ENCODE data around the gene BARHL2. TPM values are rescaled to one million over a fixed set of nuclear protein-coding genes. Genes with fewer than 3 reads are reported as not detected.

The BARHL2 gene
- polyA plus RNA-seq, 2 donors, result not detected

DNA sequence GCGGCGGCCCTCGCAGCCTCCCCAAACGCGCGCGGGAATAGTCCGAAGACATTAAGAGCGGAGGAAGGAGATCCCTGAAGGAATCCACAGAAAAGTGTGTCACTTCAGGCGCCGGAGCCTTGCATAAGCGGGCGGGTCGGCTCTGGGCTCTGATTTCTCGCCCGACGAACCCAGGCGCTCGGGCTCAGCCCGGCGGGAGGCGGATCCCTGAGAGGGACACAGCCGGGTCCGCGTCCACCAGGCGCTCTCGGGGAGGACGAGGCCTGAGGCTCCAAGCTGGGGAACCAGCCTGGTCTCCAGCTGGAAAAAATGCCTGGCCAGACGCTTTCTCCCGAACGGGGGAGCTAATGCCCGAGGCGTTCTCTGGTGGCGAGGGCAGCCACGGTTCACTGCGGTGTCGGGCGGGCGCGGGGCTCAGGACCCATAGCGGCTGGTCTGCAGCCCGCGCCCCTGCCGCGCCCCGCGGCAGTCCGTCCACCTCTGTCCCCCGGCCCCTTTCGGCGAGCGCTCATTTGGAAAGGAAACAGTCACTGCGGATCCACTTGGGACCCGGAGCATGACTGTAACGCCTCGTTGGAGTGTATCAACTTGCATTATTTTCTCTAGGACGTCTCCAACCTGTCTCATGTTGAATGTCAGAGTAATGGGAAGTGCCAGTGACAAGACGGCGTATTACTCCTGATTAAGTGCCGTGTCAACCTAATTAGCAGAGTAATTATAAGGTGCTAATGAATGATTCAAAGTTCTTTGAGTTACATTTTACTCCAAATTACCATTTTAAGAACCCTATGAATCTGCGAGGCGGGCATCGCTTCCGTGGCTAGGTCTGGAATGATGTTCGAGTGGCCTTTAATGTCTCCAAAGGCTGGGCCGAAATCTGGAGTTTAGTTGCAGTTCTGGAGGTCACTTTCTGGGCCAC, 1.6 kb upstream of the BARHL2 start:
- H3K27me3 ChIP-seq (ENCODE audit: control insufficient read depth in 1 of 2, insufficient read depth in 2 of 2, low read length in 2 of 2), result peaks cover 18 to 68% of the 10 kb centered on the region in 2 donors
- H3K4me1 ChIP-seq (ENCODE audit: control insufficient read depth in 2 of 2, insufficient read depth in 2 of 2, low read length in 1 of 2), result peaks cover 0 to 10% of the 10 kb centered on the region in 2 donors
- H3K36me3 ChIP-seq (ENCODE audit: control insufficient read depth in 2 of 2, insufficient read depth in 2 of 2, low read length in 1 of 2), result no peaks in the 10 kb centered on the region
- no peak overlapping the region for H3K27ac ChIP-seq (ENCODE audit: low read depth in 2 of 2, low read length in 1 of 2)
- peak overlapping the region in 1 of 2 donors; percentile 41 for H3K4me3 ChIP-seq (ENCODE audit: low read depth in 1 of 2, low read length in 2 of 2)
- H3K9me3 ChIP-seq (ENCODE audit: control insufficient read depth in 2 of 2, insufficient read depth in 1 of 2, low read depth in 1 of 2, low read length in 1 of 2), result peaks cover 8 to 34% of the 10 kb centered on the region in 2 donors
- 3 to 5% methylated on average over 66 of the region's 66 CpGs for WGBS, 2 donors

- H3K9me3 ChIP-seq (ENCODE audit: control insufficient read depth in 2 of 2, insufficient read depth in 1 of 2, low read depth in 1 of 2, low read length in 1 of 2), result peaks cover 8 to 32% of the 10 kb centered on the region in 2 donors
- no peaks in the 10 kb centered on the region for H3K36me3 ChIP-seq (ENCODE audit: control insufficient read depth in 2 of 2, insufficient read depth in 2 of 2, low read length in 1 of 2)
- no peak overlapping the region for H3K27ac ChIP-seq (ENCODE audit: low read depth in 2 of 2, low read length in 1 of 2)
- peaks cover 0 to 6% of the 10 kb centered on the region in 2 donors for H3K4me1 ChIP-seq (ENCODE audit: control insufficient read depth in 2 of 2, insufficient read depth in 2 of 2, low read length in 1 of 2)
- peaks cover 19 to 61% of the 10 kb centered on the region in 2 donors for H3K27me3 ChIP-seq (ENCODE audit: control insufficient read depth in 1 of 2, insufficient read depth in 2 of 2, low read length in 2 of 2)
- peak overlapping the region; percentile 38 to 41 for H3K4me3 ChIP-seq (ENCODE audit: low read depth in 1 of 2, low read length in 2 of 2)
- 8 to 9% methylated on average over 87 to 94 of the region's 94 CpGs for WGBS, 2 donors
These were observed 736 bp upstream of the BARHL2 start for GRCh38 chr1:90717665-90718410.

- Histone ChIP-seq H3K27ac (ENCODE audit: low read depth in 2 of 2, low read length in 1 of 2) (no peak overlapping the region), H3K4me3 (ENCODE audit: low read depth in 1 of 2, low read length in 2 of 2) (peak overlapping the region in 1 of 2 donors; percentile 41), H3K9me3 (ENCODE audit: control insufficient read depth in 2 of 2, insufficient read depth in 1 of 2, low read depth in 1 of 2, low read length in 1 of 2) (peaks cover 8 to 32% of the 10 kb centered on the region in 2 donors), H3K4me1 (ENCODE audit: control insufficient read depth in 2 of 2, insufficient read depth in 2 of 2, low read length in 1 of 2) (peaks cover 0 to 6% of the 10 kb centered on the region in 2 donors), H3K27me3 (ENCODE audit: control insufficient read depth in 1 of 2, insufficient read depth in 2 of 2, low read length in 2 of 2) (peaks cover 18 to 61% of the 10 kb centered on the region in 2 donors), H3K36me3 (ENCODE audit: control insufficient read depth in 2 of 2, insufficient read depth in 2 of 2, low read length in 1 of 2) (no peaks in the 10 kb centered on the region)
- 13 to 24% methylated on average over 32 to 37 of the region's 37 CpGs for WGBS, 2 donors
These were observed 208 bp upstream of the BARHL2 start for GRCh38 chr1:90717356-90717664.

- peaks cover 16 to 64% of the 10 kb centered on the region in 2 donors for H3K27me3 ChIP-seq (ENCODE audit: control insufficient read depth in 1 of 2, insufficient read depth in 2 of 2, low read length in 2 of 2)
- H3K9me3 ChIP-seq (ENCODE audit: control insufficient read depth in 2 of 2, insufficient read depth in 1 of 2, low read depth in 1 of 2, low read length in 1 of 2), result peaks cover 8 to 32% of the 10 kb centered on the region in 2 donors
- H3K27ac ChIP-seq (ENCODE audit: low read depth in 2 of 2, low read length in 1 of 2), result no peak overlapping the region
- WGBS, 2 donors, result 7 to 8% methylated on average over 15 of the region's 15 CpGs
- H3K36me3 ChIP-seq (ENCODE audit: control insufficient read depth in 2 of 2, insufficient read depth in 2 of 2, low read length in 1 of 2), result no peaks in the 10 kb centered on the region
- H3K4me3 ChIP-seq (ENCODE audit: low read depth in 1 of 2, low read length in 2 of 2), result no peak overlapping the region
- peaks cover 0 to 6% of the 10 kb centered on the region in 2 donors for H3K4me1 ChIP-seq (ENCODE audit: control insufficient read depth in 2 of 2, insufficient read depth in 2 of 2, low read length in 1 of 2)
These were observed 905 bp downstream of the BARHL2 start for GRCh38 chr1:90716243-90716551.

DNA sequence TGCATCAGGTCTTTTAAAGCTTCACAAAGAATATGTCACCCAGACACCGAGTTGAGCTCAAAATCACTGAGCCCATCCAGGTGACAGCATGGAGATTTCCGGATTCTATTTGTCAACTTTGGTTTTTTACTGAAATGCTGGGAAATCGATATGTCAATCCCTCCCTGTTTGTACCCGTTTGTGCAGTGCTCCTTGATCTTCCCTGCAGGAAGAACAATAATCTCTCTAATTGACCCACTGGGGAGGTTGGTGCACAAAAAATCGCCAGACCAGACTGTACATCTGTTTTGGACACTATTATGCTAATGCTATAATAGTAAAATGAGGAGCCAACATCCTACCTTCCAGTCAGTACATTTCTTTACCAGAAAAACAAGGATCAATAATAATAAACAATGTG, 1.8 kb downstream of the BARHL2 start:
- Histone ChIP-seq H3K27ac (ENCODE audit: low read depth in 2 of 2, low read length in 1 of 2) (no peak overlapping the region), H3K36me3 (ENCODE audit: control insufficient read depth in 2 of 2, insufficient read depth in 2 of 2, low read length in 1 of 2) (no peaks in the 10 kb centered on the region), H3K27me3 (ENCODE audit: control insufficient read depth in 1 of 2, insufficient read depth in 2 of 2, low read length in 2 of 2) (peaks cover 13 to 72% of the 10 kb centered on the region in 2 donors), H3K4me3 (ENCODE audit: low read depth in 1 of 2, low read length in 2 of 2) (no peak overlapping the region), H3K4me1 (ENCODE audit: control insufficient read depth in 2 of 2, insufficient read depth in 2 of 2, low read length in 1 of 2) (peaks cover 0 to 6% of the 10 kb centered on the region in 2 donors), H3K9me3 (ENCODE audit: control insufficient read depth in 2 of 2, insufficient read depth in 1 of 2, low read depth in 1 of 2, low read length in 1 of 2) (peaks cover 8 to 32% of the 10 kb centered on the region in 2 donors)
- WGBS, 2 donors, result 4 to 6% methylated on average over 5 of the region's 5 CpGs

GRCh38 chr1:90714521-90714951, 2.6 kb downstream of the BARHL2 start:
- H3K36me3 ChIP-seq (ENCODE audit: control insufficient read depth in 2 of 2, insufficient read depth in 2 of 2, low read length in 1 of 2), result no peaks in the 10 kb centered on the region
- 4 to 8% methylated on average over 14 of the region's 14 CpGs for WGBS, 2 donors
- H3K27ac ChIP-seq (ENCODE audit: low read depth in 2 of 2, low read length in 1 of 2), result no peak overlapping the region
- H3K4me3 ChIP-seq (ENCODE audit: low read depth in 1 of 2, low read length in 2 of 2), result no peak overlapping the region
- H3K27me3 ChIP-seq (ENCODE audit: control insufficient read depth in 1 of 2, insufficient read depth in 2 of 2, low read length in 2 of 2), result peaks cover 13 to 65% of the 10 kb centered on the region in 2 donors
- peaks cover 3 to 26% of the 10 kb centered on the region in 2 donors for H3K9me3 ChIP-seq (ENCODE audit: control insufficient read depth in 2 of 2, insufficient read depth in 1 of 2, low read depth in 1 of 2, low read length in 1 of 2)
- peaks cover 0 to 6% of the 10 kb centered on the region in 2 donors for H3K4me1 ChIP-seq (ENCODE audit: control insufficient read depth in 2 of 2, insufficient read depth in 2 of 2, low read length in 1 of 2)

- Histone ChIP-seq H3K9me3 (ENCODE audit: control insufficient read depth in 2 of 2, insufficient read depth in 1 of 2, low read depth in 1 of 2, low read length in 1 of 2) (peaks cover 3 to 22% of the 10 kb centered on the region in 2 donors), H3K4me3 (ENCODE audit: low read depth in 1 of 2, low read length in 2 of 2) (no peak overlapping the region), H3K4me1 (ENCODE audit: control insufficient read depth in 2 of 2, insufficient read depth in 2 of 2, low read length in 1 of 2) (peaks cover 0 to 5% of the 10 kb centered on the region in 2 donors), H3K27me3 (ENCODE audit: control insufficient read depth in 1 of 2, insufficient read depth in 2 of 2, low read length in 2 of 2) (peaks cover 13 to 61% of the 10 kb centered on the region in 2 donors), H3K36me3 (ENCODE audit: control insufficient read depth in 2 of 2, insufficient read depth in 2 of 2, low read length in 1 of 2) (no peaks in the 10 kb centered on the region), H3K27ac (ENCODE audit: low read depth in 2 of 2, low read length in 1 of 2) (no peak overlapping the region)
- 5% methylated on average over 15 of the region's 15 CpGs for WGBS, 2 donors
These were observed 3.2 kb downstream of the BARHL2 start for GRCh38 chr1:90713741-90714509.

DNA sequence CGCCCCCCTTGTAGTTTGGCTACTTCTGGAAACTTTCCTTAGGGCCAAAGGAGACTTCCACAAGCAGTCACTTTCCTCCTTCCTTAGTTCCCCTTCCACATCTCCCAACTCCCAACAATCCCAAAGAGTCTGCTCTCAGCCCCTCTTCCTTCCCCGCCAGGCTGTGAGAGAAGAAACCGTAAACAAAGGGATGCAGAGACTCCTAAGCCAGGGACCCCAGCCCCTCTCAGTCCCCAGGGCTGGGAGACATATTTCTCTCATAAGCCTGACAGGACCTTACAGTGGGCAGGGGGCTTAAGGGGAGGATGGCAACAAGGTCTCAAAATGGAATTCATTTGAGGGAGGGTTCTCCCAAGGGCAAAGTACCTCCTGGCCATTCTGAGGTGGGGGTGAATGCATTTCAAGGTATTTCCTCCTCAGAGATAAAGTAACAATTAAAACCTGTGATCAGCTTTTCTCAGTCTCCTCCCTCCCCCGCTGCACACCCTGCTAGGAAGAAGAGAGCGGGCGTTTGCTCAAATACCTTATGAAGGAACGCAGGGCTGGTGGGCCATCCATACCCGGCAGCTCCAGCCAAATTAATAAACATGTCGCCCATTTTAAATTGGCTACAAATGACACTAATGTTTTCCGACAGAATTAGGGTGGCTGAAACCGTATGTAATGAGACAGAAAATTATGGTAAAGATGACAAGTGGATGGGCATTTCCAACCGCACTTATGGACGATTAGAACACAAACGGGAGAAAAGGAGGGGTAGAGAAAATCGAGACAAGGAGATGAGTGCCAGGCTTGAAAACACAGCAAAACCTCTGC, 4.0 kb downstream of the BARHL2 start:
- H3K27ac ChIP-seq (ENCODE audit: low read depth in 2 of 2, low read length in 1 of 2), result no peak overlapping the region
- no peaks in the 10 kb centered on the region for H3K36me3 ChIP-seq (ENCODE audit: control insufficient read depth in 2 of 2, insufficient read depth in 2 of 2, low read length in 1 of 2)
- H3K9me3 ChIP-seq (ENCODE audit: control insufficient read depth in 2 of 2, insufficient read depth in 1 of 2, low read depth in 1 of 2, low read length in 1 of 2), result peaks cover 3 to 18% of the 10 kb centered on the region in 2 donors
- H3K4me1 ChIP-seq (ENCODE audit: control insufficient read depth in 2 of 2, insufficient read depth in 2 of 2, low read length in 1 of 2), result no peaks in the 10 kb centered on the region
- WGBS, 2 donors, result 8 to 9% methylated on average over 15 of the region's 15 CpGs
- no peak overlapping the region for H3K4me3 ChIP-seq (ENCODE audit: low read depth in 1 of 2, low read length in 2 of 2)
- peaks cover 17 to 60% of the 10 kb centered on the region in 2 donors for H3K27me3 ChIP-seq (ENCODE audit: control insufficient read depth in 1 of 2, insufficient read depth in 2 of 2, low read length in 2 of 2)
